ENCODE data around the gene PTPRT. TPM values are rescaled to one million over a fixed set of nuclear protein-coding genes. Genes with fewer than 3 reads are reported as not detected.
A peak's percentile ranks its signal among the peaks of the same experiment; 100 is the strongest.

Gene PTPRT
- total RNA-seq, 1 donor from 2014 or later: not detected

DNA sequence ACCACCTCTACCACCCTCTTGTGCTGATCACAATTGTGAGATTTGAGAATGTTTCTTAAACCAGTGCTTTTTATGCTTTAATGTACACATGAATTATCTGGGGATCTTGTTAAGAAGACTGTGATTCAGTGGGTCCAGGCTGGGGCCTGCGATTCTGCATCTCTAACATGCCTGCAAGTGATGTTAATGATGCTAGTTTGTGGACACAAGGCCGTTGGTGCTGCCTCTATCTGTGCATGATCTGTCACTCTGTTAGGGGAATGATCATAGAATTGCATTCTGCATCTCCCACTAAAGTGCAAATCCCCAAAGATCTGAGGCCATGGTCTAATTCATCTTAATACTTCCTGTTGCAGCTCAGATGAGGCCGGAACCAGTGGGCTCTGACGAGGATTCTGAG, 746.5 kb downstream of the PTPRT start:
- peaks cover 14% of the 10 kb centered on the region for H3K4me1 ChIP-seq
- no peaks in the 10 kb centered on the region for H3K27me3 ChIP-seq
- peak overlapping the region; percentile 27 for H3K27ac ChIP-seq
- intact Hi-C loops (cut with DNase I): no loop called here
- TF ChIP-seq, protein P1, sequence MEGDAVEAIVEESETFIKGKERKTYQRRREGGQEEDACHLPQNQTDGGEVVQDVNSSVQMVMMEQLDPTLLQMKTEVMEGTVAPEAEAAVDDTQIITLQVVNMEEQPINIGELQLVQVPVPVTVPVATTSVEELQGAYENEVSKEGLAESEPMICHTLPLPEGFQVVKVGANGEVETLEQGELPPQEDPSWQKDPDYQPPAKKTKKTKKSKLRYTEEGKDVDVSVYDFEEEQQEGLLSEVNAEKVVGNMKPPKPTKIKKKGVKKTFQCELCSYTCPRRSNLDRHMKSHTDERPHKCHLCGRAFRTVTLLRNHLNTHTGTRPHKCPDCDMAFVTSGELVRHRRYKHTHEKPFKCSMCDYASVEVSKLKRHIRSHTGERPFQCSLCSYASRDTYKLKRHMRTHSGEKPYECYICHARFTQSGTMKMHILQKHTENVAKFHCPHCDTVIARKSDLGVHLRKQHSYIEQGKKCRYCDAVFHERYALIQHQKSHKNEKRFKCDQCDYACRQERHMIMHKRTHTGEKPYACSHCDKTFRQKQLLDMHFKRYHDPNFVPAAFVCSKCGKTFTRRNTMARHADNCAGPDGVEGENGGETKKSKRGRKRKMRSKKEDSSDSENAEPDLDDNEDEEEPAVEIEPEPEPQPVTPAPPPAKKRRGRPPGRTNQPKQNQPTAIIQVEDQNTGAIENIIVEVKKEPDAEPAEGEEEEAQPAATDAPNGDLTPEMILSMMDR (IDR thresholded peaks at IDR 0.05): no peak
- no peak for DNase-seq (ENCODE audit: extremely low spot score in 2 of 2)
- H3K36me3 ChIP-seq: no peaks in the 10 kb centered on the region
- H3K4me3 ChIP-seq: no peak overlapping the region
- no peaks in the 10 kb centered on the region for H3K9me3 ChIP-seq

GRCh38 chr20:42442716-42443115, 747.0 kb downstream of the PTPRT start:
- Histone ChIP-seq H3K27ac (peak overlapping the region; percentile 27), H3K27me3 (no peaks in the 10 kb centered on the region), H3K4me3 (no peak overlapping the region), H3K4me1 (peaks cover 14% of the 10 kb centered on the region), H3K36me3 (no peaks in the 10 kb centered on the region), H3K9me3 (no peaks in the 10 kb centered on the region)
- DNase-seq (ENCODE audit: extremely low spot score in 2 of 2): no peak
- intact Hi-C loops (cut with DNase I): no loop called here
- TF ChIP-seq, protein P1 (IDR thresholded peaks at IDR 0.05): no peak
- no peak for TF ChIP-seq POLR2AphosphoS5 (IDR thresholded peaks at IDR 0.05; ENCODE audit: insufficient read depth in 1 of 2, low read depth in 1 of 2)
- no peak for TF ChIP-seq POLR2A (IDR thresholded peaks at IDR 0.05)

GRCh38 chr20:42441864-42442331, 747.8 kb downstream of the PTPRT start:
- no peak for TF ChIP-seq POLR2A (IDR thresholded peaks at IDR 0.05)
- TF ChIP-seq, protein P1 (IDR thresholded peaks at IDR 0.05): no peak
- no peak for TF ChIP-seq POLR2AphosphoS5 (IDR thresholded peaks at IDR 0.05; ENCODE audit: insufficient read depth in 1 of 2, low read depth in 1 of 2)
- H3K4me1 ChIP-seq: peaks cover 14% of the 10 kb centered on the region
- intact Hi-C loops (cut with DNase I): no loop called here
- H3K27me3 ChIP-seq: no peaks in the 10 kb centered on the region
- no peaks in the 10 kb centered on the region for H3K36me3 ChIP-seq
- H3K27ac ChIP-seq: peak overlapping the region; percentile 43
- H3K4me3 ChIP-seq: no peak overlapping the region
- DNase-seq (ENCODE audit: extremely low spot score in 2 of 2): no peak
- H3K9me3 ChIP-seq: no peaks in the 10 kb centered on the region

DNA sequence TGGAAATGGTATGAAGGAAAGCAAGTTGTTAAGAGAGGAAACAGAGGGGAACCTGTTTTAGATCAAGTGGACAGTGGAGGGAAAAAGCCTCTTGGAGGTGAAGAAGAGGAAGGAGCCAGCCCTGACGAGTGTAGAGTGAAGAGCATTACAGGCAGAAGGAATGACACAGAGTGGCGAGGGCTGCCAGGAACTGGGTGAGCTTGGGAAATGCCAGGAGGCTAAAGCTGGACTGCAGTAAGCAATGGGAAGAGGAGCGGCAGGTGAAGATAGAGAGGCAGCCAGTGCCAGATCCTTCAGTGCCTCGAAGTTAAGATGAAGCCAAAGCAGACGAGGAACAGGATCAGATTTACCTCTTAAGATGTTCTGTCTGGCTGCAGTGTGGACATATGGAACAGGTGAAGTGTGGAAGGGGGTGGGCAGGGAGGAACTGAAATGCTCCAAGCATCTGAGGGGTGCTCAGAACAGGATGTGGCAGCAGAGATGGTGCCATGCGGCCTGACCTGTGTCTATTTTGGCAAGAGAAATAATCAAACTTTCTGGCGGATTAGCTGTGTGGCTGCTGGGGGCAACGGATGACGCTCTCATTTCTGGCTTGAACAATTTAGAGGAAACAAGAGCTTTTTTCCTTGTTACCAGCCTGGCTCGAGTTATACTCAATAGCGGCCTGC, 748.4 kb downstream of the PTPRT start:
- Histone ChIP-seq H3K27ac (peak overlapping the region; percentile 43), H3K4me1 (peaks cover 14% of the 10 kb centered on the region), H3K27me3 (no peaks in the 10 kb centered on the region), H3K36me3 (no peaks in the 10 kb centered on the region), H3K4me3 (no peak overlapping the region), H3K9me3 (no peaks in the 10 kb centered on the region)
- intact Hi-C loops (cut with DNase I): no loop called here
- DNase-seq (ENCODE audit: extremely low spot score in 2 of 2): no peak
- no peak for TF ChIP-seq POLR2AphosphoS5 (IDR thresholded peaks at IDR 0.05; ENCODE audit: insufficient read depth in 1 of 2, low read depth in 1 of 2)
- TF ChIP-seq, protein P1 (IDR thresholded peaks at IDR 0.05): no peak
- TF ChIP-seq POLR2A (IDR thresholded peaks at IDR 0.05): no peak

- H3K4me1 ChIP-seq: no peaks in the 10 kb centered on the region
- no peaks in the 10 kb centered on the region for H3K36me3 ChIP-seq
- TF ChIP-seq POLR2A (IDR thresholded peaks at IDR 0.05) (no peak), POLR2AphosphoS5 (IDR thresholded peaks at IDR 0.05; ENCODE audit: insufficient read depth in 1 of 2, low read depth in 1 of 2) (no peak)
- TF ChIP-seq, protein P1 (IDR thresholded peaks at IDR 0.05): no peak
- no peak overlapping the region for H3K4me3 ChIP-seq
- no peaks in the 10 kb centered on the region for H3K9me3 ChIP-seq
- no peak for DNase-seq (ENCODE audit: extremely low spot score in 2 of 2)
- no peaks in the 10 kb centered on the region for H3K27me3 ChIP-seq
- intact Hi-C loops (cut with DNase I): no loop called here
- H3K27ac ChIP-seq: no peak overlapping the region
Observed at GRCh38 chr20:42435230-42435629, 754.5 kb downstream of the PTPRT start.
